Activated CD8-positive, alpha-beta memory T cell treated with anti-CD3 and anti-CD28 coated beads for 36 hours (primary cell): ENCODE results near the gene OTULIN. TPM values are rescaled to one million over a fixed set of nuclear protein-coding genes. Genes with fewer than 3 reads are reported as not detected.

Source experiments
- CTCF ChIA-PET: fragments of 350-600 bp; sonication (Branson Sonifier 250); formaldehyde crosslinking; loops from one replicate; lab custom pipeline; 2021; ENCODE audit warnings: antibody characterized with exemption; lab: Charles Lee
- POLR2A ChIA-PET: fragments of 350-600 bp; sonication (Branson Sonifier 250); formaldehyde crosslinking; loops from one replicate; lab custom pipeline; 2021; ENCODE audit warnings: antibody characterized with exemption; lab: Charles Lee
- total RNA-seq, 2 experiments: library from RNA; stranded (reverse); gene quantifications; one replicate each; pipeline ENCODE4 v1.2.3, GENCODE V29; 2021

OTULIN gene
- total RNA-seq, 2 experiments from 2014 or later: 75.4 to 84.7 TPM

GRCh38 chr5:14708551-14708950, 44.0 kb downstream of the OTULIN start:
- ChIA-PET CTCF (interaction anchor here (0.7 to 1.4 kb wide), 4 partner anchors 33 to 294 kb away, joined by 3 to 4 read pairs (median 3); no protein-coding TSS in a partner anchor), POLR2A (interaction anchor here (0.6 kb wide), 2 partner anchors 22 to 163 kb away, joined by 3 to 8 read pairs; partner anchors contain the start of gene ANKH)

- ChIA-PET POLR2A (no interaction called here), CTCF (no interaction called here)
Measured at GRCh38 chr5:14710313-14710994, 45.9 kb downstream of the OTULIN start.

- ChIA-PET CTCF (no interaction called here), POLR2A (no interaction called here)
Measured at GRCh38 chr5:14712131-14712530, 47.6 kb downstream of the OTULIN start.

- CTCF ChIA-PET: interaction anchor here (1.0 to 1.1 kb wide), 2 partner anchors 10 to 15 kb away, joined by 3 to 4 read pairs; no protein-coding TSS in a partner anchor
Measured at GRCh38 chr5:14712666-14713065, 48.1 kb downstream of the OTULIN start.

GRCh38 chr5:14713476-14714390, 49.2 kb downstream of the OTULIN start:
- POLR2A ChIA-PET: no interaction called here
- CTCF ChIA-PET: interaction anchor here (0.8 to 1.1 kb wide), 3 partner anchors 9 to 290 kb away, joined by 3 to 4 read pairs (median 3); no protein-coding TSS in a partner anchor

More at GRCh38 chr5:14712666-14713065, 48.1 kb downstream of the OTULIN start:
- POLR2A ChIA-PET: no interaction called here

- ChIA-PET POLR2A (no interaction called here), CTCF (no interaction called here)
Measured at GRCh38 chr5:14714706-14715105, 50.2 kb downstream of the OTULIN start.

GRCh38 chr5:14715481-14715880, 51.0 kb downstream of the OTULIN start:
- ChIA-PET POLR2A (no interaction called here), CTCF (no interaction called here)

GRCh38 chr5:14716755-14717752, 52.5 kb downstream of the OTULIN start:
- POLR2A ChIA-PET: no interaction called here
- CTCF ChIA-PET: no interaction called here

GRCh38 chr5:14718778-14719177, 54.3 kb downstream of the OTULIN start:
- ChIA-PET CTCF (no interaction called here), POLR2A (interaction anchor here (0.8 kb wide), 1 partner anchor 98 kb away, joined by 6 read pairs; no protein-coding TSS in a partner anchor)

- ChIA-PET CTCF (no interaction called here), POLR2A (interaction anchor here (0.7 kb wide), 1 partner anchor 44 kb away, joined by 3 read pairs; no protein-coding TSS in a partner anchor)
Measured at GRCh38 chr5:14720236-14720923, 55.9 kb downstream of the OTULIN start.

GRCh38 chr5:14721990-14722656, 57.6 kb downstream of the OTULIN start:
- CTCF ChIA-PET: interaction anchor here (0.8 to 1.4 kb wide), 2 partner anchors 9 to 281 kb away, joined by 3 read pairs; no protein-coding TSS in a partner anchor
- POLR2A ChIA-PET: interaction anchor here (0.6 kb wide), 2 partner anchors 284 to 295 kb away, joined by 4 to 6 read pairs; no protein-coding TSS in a partner anchor

GRCh38 chr5:14722923-14723322, 58.4 kb downstream of the OTULIN start:
- POLR2A ChIA-PET: no interaction called here
- CTCF ChIA-PET: interaction anchor here (0.8 to 1.4 kb wide), 2 partner anchors 10 to 280 kb away, joined by 3 read pairs; no protein-coding TSS in a partner anchor

- ChIA-PET CTCF (interaction anchor here (1.3 to 1.6 kb wide), 3 partner anchors 10 to 282 kb away, joined by 3 to 9 read pairs (median 4); no protein-coding TSS in a partner anchor), POLR2A (no interaction called here)
Measured at GRCh38 chr5:14723701-14724132, 59.2 kb downstream of the OTULIN start.

GRCh38 chr5:14724633-14725032, 60.1 kb downstream of the OTULIN start:
- ChIA-PET CTCF (interaction anchor here (0.8 to 1.6 kb wide), 3 partner anchors 79 to 281 kb away, joined by 3 to 9 read pairs (median 4); no protein-coding TSS in a partner anchor), POLR2A (interaction anchor here (0.9 kb wide), 1 partner anchor 8 kb away, joined by 3 read pairs; no protein-coding TSS in a partner anchor)

GRCh38 chr5:14726066-14726838, 61.7 kb downstream of the OTULIN start:
- ChIA-PET POLR2A (interaction anchor here (0.6 kb wide), 1 partner anchor 53 kb away, joined by 3 read pairs; no protein-coding TSS in a partner anchor), CTCF (interaction anchor here (0.9 to 3.0 kb wide), 7 partner anchors 14 to 289 kb away, joined by 3 to 31 read pairs (median 4); no protein-coding TSS in a partner anchor)

GRCh38 chr5:14727428-14727865, 62.9 kb downstream of the OTULIN start:
- ChIA-PET POLR2A (no interaction called here), CTCF (interaction anchor here (0.8 to 3.0 kb wide), 12 partner anchors 13 to 288 kb away, joined by 3 to 31 read pairs (median 4); no protein-coding TSS in a partner anchor)
